NOMO-1 treated with DMSO at 0.1 percent for 48 hours (cell line): ENCODE data around the gene AFF3.
A peak's percentile ranks its signal among the peaks of the same experiment; 100 is the strongest.

Experiments
- DNase-seq: peaks from one replicate; lab custom pipeline; 2025; ENCODE audit not compliant: unreplicated experiment; lab: John Stamatoyannopoulos, UW

AFF3 gene

DNA sequence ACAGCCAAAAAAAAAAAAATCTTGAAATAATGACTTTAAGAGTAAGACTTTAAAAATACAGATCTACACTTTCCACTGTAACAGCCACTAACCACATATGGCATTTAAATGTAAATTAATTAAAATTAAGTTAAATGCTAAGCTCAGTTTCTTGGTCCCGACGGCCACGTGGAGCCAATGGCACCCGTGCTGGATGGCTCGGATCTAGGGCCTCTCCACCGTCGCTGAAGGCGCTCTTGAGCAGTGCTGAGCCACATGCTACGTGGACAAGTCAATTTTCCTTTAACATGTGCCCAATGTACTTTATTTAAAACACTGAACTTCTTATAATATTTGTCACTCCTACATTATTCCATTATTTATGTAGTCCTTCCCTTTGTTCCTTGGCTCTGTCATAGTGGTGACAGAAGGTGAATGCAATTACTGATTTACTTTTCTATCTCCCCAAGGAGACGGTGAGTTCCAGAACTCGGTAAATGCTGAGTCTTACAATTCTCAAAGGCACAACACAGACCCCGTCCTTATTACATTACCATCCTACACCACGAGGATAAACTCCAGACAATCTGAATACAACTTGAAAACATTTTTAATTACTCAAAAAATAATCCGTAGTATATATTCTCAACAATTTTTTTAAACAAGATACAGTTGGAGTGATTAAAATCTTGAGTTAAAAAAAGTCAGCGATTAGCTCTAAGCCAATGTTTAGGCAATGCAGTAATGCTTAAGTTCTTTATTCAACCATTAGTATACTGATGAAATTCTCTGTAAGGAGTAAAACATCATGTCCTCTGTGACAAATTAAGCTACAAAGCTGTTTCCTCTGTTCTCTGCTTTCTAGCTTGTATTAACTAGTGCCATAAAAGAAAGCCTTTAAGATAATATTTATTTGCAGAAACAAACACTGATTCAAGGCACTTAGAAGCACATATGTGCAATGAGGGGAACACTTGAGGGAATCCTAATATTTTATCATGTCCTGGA is 95.1 kb downstream of the AFF3 start:
- no peak for DNase-seq

DNA sequence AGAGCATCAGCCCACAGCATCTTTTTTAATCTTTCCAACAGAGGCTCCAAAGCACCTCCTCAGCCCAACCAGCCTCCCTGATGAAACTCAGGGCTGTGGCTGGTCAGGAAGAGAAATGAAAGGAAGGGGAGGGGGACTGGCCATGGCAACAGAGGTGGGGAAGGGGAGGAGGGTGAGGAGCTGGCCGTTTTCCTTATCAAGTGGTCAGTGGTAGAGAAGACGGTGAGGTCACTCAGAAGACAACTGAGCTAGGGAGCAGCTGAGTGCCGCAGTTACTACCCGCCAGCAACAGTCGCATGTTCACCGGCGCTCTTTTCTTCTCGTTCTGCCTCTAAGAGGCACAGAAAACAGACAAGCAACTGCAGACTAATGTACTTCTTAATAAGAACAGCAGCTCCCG is 97.4 kb downstream of the AFF3 start:
- no peak for DNase-seq

DNA sequence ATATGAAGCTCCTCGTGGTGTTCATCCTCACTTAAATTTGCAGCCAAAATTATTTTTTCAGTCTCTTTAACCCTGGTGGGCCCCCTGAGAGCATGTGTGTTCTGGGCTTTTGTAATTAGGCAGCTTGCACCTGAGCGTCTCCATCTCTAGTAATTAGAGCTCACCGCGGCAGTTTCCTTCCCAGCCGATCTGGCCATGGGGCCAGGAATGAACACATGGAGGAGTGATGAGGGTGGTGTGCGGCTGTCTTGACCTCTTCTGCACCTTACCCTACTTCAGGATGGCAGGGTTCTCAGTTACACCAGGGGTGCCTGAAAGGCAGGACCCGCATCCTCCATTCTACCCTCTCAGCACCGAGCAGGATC is 98.5 kb downstream of the AFF3 start:
- no peak for DNase-seq

DNA sequence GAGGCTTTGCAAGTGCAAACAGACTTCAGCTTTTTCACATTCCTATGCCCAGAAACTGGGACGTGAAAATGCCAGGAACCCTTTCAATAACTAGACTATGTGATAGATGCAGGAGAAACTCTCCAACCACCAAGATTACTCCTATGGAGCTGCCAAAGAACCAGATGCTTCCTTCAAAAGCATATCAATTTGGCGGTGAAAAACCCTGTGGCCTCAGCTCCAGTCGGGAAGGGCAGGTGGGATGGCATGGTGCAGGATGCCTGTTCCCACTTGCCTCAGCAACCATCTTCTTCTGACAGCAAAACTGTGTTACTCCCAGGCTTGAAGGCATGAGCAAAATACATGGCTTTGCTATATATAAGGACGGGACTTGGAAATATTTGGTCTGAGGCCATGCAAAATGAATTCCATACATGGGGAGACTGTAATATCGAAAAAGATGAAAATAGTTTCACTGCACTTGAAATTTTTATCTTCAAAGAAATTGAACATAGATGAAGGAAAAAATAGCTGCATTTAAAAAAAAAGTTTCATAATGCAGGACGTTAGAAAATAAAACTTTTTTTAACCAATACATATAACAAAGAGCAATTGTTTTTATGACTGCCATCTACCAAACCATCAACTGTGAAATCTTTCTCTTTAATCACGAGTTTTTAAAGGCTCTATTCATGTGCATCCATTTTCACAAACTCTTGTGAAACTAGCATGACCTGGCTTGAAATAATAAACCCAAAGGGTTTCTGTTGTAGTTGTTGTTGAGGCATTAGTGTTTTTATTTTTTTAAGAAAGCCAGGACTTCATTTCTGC is 99.1 kb downstream of the AFF3 start:
- no peak for DNase-seq

DNA sequence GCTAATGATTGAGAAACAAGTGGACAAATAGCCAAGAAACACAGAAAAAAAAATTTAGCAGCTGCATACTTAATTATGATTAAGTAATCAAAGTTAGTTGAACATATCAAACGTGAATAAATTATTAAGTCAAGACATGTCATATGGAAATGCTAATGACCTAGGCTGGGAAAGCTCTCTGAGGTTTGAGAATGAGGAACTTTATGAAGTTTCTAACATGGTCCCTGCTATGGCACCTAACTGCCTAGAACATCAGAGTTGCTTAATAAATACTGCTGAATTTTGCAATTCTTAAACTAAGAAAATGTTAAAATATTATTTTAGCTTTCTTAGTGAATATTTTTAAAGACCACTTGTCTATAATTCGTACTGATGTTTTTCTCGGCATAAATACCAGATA is 99.8 kb downstream of the AFF3 start:
- DNase-seq, result peak; percentile 80

DNA sequence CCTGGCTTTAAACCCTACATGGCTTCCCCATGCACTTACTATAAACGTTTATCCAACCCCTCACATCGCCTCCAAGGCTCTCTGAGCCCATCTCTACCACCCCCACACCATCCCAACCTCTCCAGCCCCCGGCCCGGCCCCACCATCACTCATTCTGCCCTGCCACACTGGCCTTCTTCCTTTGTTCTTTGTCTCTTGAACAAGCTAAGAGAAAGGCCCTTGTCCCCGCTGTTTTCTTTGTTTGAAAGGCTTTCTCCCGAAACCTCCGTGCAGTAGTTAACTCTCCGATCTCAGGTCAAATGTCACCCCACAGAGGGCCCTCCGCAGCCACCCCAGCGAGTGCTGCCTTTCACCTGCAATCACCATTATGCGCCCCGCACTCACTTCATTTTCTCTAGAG is 100.4 kb downstream of the AFF3 start:
- no peak for DNase-seq

DNA sequence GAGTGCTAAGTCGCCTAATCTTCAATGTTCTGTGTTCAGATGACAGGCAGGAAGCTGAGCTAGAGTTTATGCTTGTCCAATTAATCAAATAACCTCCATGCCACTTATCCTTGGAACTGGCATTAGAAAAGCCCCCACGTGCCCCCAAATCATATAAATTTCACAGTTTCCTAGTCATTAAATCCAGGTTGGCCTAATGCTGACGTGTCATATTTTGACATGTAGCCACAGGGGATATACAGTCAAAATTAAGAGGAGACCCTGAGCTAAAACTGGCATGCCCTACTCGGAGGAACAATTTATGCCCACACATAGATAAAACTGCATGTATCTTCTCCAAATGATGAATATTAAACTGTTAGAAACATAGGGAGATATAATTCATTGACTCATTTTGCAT is 101.0 kb downstream of the AFF3 start:
- no peak for DNase-seq

DNA sequence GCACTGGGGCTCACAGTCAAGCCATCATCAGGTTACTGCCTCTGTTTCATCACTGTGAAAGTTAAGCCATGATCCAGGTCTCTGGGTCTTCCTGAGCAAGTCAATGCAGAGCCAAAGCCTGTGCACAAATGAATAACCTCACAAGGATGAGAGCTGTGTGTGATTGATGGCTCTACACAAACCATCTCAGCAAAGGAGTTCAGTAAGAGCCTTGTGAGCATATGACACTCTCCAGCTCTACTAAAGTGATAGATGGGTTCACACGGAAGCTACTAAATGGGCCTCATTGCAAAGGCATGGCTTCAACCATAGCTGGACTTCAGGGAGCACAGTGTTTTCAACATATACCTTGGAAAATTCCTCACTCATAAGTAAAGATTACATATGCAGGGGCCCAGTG is 101.5 kb downstream of the AFF3 start:
- DNase-seq, result no peak

DNA sequence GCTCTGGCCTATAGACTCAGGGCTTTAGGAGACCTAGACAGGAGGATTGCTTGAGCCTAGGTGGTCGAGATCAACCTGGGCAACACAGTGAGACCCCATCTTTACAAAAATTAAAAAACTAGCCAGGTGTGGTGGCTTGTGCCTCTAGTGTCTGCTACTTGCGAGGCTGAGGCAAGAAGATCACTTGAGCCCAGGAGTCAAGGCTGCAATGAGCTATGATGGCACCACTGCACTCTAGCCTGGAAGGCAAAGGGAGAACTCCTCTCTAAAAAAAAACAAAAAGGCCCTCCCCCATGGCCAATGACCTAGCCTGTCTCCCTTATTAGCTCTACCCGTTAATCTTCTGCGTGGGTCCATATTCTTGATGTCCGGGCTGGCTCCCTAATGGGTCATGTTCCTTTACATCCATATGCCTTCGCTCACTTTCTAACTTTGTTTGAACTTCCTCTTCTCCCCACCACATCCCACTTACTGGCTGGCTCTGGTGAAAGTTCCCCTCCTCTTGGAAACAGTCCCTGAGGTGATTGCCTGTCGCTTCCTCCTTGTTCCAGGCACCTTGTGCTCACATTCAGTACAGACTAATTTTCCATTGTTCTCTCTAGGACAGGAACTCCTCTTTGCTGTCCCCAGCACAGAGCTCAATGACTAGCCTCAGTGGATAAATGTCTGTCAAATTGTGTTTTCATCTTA is 103.0 kb downstream of the AFF3 start:
- DNase-seq, result peak; percentile 68

DNA sequence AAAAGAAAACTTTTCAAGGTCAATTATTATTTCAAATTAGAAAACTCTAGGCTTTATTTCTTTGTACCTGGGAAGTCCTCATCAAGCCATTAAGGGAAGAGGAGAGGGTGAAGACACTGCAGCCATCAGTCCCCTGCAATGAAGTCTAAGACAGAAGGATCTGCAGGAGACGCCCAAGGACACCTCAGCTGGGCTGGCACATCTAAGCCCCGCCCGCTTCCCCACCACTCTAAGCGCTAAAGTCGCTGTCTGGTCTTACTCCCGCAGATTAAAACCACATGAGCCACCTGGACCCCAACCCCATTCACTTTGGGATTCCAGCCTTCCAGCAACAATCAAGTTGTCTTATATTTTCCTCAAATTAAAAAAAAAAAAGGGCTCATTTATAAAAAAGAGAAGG is 104.4 kb downstream of the AFF3 start:
- DNase-seq, result no peak

DNA sequence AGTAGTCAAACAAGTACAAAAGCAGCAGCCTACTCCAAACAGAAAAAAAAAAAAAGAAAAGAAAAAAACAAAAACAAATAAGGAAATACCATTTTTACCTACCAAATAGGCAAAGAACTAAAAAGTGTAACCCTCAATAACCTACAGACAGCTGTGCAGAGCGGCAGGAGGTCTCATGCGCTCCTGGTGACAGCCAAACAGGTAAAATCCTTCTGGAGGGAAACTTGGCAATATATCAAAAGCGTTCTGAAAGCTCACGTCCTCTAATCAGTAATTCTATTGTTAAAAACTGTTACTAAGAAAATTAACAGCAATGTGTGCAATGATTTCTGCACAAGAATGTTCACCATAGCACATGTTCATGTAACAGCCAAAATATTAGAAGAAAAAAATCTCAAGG is 105.6 kb downstream of the AFF3 start:
- no peak for DNase-seq

DNA sequence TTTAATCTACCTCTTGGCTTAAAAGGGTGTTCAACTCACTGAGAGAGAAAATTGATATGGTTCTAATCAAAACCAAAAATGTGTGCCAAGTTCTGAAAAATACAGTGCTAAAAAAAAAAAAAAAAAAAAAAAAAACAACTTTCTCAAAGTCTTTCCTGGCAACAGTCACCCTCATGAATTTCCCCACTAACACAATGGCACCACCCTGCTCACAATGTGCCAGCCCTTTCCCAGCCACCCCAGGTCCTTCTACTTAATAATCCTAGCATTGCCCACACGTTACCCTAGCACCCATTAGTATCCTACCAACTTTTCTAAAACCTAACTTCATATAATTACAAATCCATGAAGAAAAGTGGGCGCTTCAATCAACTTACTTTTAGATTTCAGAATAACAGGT is 106.4 kb downstream of the AFF3 start:
- DNase-seq, result no peak

DNA sequence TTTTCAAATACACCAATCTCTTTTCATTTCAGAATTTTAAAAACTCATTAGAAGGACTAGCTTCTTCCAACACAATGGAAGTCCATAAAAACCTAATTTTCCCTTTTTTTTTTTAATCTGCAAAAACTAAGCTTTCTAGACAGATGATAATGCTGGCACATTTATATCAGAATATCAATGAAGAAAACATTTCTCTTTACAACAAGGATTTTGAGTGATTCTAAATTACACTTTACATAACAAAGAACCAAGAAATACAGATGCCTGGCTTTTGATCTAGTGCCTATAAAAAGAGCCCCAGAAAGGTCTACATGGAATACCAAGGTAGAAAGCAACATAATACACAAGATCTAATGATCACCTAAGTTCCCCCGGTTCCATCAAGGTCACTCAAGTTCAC is 108.0 kb downstream of the AFF3 start:
- DNase-seq, result no peak

DNA sequence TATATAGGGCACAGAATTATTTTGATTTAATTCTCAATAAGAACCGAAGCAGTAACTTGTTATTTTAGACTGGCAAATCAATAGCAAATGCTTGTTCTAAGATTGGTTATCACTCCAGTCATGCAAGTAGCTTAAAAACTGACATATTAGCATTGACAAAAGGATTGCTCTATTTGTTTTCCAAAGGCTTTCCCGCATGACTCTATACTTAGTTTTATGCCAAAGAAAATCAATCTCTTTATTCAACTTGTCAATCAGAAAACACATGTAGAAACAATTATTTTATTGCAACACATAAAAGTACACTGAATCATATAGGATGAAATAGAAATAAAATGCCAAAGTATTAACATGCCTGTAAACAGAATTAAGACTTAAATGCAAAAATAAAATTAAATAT is 108.4 kb downstream of the AFF3 start:
- DNase-seq, result no peak

DNA sequence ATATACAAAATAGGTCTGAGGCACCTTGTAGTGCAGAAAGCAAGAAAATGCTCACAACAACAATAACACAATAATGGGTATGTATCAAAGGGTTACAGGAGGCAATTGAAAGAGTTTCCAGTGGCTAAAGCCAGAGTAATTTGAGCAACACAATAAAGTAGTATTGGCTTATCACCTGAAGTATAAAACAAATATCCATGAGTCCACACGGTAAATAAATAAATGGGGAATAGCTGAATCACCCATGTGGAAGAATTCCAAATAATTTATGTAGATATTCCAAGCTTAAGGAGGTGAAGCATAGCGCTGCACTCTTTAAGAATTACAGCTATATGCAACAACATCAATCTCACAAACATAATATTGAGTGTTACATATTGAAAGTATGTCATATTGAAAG is 110.8 kb downstream of the AFF3 start:
- DNase-seq, result no peak

DNA sequence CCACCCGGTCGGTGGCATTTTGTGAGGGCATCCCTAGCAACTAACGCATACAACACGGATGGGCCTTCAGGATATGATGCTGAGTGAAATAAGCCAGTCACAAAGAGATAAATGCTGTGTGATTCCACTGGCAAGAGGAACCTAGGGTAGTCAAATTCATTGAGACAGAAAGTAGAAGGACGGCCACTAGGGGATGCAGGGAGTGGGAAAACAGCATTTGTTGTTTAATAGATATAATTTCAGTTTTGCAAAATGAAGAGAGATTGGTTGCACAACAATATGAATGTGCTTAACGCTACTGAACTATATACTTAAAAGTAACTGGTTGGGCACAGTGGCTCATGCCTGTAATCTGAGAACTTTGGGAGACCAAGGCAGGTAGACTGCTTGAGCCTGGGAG is 112.9 kb downstream of the AFF3 start:
- no peak for DNase-seq

DNA sequence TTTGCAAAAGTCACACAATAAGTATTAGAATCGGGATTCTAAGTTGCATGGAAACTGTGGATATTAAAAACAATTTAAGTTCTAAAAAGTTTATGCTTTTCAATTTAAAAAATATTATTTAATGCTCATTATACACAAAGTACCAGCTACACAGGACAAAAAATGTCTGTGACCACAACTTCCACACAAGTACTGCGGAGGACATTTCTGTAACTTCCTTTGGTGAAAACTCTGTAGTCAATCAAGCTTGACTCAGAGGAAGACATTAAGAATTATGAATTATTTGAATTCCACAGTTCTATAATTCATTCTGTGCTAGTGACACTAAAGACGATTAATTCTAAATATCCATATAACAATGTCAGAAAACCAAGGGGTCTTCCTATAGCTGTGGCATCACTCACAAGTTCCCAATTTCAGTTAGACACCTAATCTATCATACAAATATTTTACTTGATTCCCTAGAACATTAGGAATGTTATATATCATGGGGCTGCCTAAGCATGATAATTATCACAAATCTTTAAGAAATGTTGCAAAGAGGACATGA is 120.5 kb downstream of the AFF3 start:
- DNase-seq, result no peak

DNA sequence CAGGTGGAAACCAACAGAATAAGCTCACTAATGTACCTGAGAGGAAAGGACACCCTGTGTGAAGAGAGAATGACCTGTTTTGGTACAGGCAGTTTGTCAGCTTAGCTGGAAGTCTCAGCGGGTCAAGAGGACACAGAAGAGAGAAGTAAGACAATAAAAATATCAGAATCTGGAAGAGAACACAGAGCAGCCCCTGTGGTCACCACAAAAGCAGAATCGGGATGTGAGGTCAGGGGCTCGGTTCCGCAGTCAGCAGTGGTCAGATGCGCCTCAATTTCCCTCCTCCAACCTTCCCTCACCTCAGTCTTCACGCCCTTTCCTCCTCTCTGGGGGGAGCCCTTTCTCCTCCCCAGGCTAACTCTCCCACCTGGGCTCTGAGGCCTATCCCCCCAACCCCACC is 122.9 kb downstream of the AFF3 start:
- DNase-seq, result no peak

DNA sequence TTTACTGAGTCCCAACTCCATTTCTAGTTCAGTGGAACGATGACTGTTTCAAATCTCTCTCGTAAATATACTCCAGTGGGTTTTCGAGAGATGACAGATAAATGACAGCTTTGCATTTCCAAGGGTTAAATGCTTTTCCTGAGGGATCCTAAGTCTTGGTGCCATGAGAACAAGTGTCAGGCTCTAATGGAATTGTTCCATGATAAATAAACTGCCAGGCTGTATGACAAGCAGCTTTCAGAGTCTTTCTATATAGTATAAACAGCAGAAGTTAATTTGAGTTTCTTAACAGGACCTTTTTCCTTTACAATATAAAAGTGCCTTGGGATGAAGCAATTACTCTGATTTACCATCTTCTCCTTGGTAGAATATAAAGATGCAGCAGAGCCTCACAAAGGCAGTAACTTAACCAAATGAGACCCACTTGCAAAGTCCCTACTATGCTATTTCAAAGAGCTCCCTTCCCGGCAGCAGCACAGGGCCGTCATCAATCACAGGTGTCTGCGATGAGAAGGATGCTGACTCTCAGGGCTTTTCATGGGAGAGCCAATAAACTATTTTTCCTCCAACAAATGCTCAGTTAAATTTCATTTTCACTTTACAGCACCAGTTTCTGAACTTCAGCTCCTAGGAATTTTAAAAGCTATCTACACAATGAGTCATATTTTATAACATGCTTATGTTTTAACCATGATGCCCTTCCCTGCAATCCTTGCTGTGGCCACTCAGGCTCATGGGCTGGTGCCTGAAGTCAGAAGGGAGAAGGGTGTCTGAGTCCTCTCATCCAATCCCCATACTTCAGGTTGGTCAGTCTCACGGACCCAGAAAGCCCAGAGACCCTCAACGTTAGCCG is 123.8 kb downstream of the AFF3 start:
- no peak for DNase-seq

DNA sequence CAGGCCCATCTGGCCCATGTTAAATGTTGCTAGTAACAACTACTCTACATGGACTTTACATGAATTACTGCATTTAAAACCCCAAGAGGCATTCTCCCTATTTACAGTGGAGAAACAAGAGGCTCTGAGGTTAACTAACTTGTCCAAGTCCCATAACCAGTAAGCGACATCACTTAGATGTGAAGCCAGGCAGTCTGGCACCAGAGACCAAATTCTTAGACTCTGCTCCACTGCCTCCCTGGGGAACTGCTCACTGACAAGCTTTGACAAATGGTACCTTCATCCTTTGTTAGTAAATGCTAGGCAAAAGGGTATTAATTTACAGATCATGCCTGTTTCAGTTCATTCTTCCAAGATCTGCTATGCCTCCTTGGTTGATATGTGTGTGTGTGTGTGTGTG is 124.8 kb downstream of the AFF3 start:
- DNase-seq, result no peak
